HG02588 (cell line): ENCODE data around the gene NCEH1.
"Not testable (repeated sequence)": the region's sequence is repeated elsewhere in the genome, so short reads cannot be mapped to it uniquely, and the experiment has no call there.

Experiments
- ATAC-seq: cut with Tn5 transposase; IDR thresholded peaks from one replicate; pipeline ENCODE4 v1.9.1; 2021; ENCODE audit warnings: mild to moderate bottlenecking, moderate library complexity; ENCODE audit not compliant: unreplicated experiment

The NCEH1 gene

DNA sequence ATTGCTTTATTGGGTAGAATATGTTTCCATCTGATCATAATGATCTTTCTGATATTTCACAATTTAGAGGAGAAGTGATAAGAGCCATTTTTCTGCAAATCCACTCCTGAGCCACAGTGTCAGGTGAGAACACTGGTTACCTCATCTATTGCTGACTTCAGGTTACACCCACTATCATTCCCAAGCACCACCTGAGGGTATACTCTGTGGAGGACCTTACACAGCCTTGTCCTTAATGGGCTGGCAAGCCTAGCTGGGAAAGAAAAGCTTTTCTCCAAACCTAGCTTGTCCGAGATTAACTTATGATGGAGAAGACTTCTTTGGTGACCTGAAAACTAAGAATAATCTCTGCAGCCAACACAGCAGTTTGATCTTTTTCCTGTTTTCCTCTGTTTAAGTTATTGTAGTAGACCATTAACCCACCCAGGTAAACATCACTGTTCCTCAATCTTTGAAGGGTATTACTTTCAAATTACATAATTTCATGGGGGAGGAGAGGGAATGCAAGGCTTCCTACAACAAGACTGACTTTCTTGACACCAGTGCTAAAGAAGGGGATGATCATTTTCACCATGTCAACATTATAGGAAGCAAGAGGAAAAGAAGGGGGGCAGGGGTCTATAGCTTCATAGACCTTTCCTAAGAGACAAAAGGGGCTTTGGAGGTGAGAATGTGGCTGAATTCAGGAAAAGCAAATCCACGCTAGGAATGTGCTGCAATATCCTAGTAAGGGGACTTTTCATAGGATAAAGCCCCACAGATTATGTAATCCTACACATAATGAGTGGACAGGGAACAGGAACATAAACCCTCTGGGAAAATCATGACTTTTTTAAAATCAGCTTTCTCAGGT lies 1.7 kb downstream of the NCEH1 start:
- ATAC-seq: no peak

DNA sequence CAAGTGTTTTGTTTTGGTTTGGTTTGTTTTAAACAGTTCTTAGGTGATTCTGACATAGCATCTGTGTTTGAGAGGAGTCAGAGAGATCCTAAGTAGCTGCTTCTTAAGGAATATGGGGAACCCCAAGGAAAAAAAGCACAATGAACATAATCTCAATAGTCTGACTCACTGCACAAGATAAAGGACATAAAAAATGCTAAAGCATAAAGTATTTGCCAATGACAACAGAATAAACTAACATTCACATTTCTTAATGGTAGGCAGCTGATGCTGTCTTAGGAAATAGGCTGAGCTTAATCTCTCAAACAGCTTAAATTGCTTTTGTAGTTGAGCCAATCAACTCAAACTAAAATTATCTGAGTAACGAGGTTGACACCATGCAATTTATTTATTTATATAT lies 2.9 kb downstream of the NCEH1 start:
- ATAC-seq: no peak

DNA sequence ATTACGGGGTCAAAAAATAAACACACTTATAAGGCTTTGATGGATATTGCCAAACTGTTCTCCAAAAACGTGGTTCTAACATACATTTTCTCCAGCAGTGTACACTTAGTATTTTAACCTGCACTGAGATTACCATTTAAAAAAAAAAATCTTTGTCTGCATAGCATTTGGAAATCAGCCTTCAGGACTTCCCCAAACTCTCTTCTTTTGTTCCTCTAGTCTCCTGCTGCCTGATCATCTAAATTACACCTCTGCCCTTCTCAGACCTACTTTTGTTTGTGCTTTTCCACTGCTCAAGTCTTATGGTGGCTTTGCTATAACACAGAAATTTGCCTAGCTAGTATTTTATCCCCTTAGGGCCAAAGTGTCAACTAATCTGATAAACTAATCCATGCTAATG lies 3.8 kb downstream of the NCEH1 start:
- ATAC-seq: no peak

DNA sequence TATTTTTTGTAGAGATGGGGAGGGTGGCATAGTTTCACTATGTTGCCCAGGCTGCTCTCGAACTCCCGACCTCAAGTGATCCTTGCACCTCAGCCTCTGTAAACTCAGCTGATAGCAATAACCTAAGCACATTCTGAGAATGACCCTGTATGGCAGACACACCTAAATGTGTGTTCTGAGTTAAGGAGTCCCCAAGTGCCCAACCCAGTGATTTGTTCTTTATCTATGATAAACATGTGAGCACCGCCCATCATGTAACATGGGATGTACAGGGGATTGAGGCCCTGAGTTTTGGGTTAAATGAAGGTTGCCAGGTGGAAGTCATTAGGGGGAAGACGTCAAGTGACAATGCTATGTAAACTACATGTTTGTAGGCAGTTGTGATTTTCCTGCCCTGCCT lies 5.7 kb downstream of the NCEH1 start:
- no peak for ATAC-seq

DNA sequence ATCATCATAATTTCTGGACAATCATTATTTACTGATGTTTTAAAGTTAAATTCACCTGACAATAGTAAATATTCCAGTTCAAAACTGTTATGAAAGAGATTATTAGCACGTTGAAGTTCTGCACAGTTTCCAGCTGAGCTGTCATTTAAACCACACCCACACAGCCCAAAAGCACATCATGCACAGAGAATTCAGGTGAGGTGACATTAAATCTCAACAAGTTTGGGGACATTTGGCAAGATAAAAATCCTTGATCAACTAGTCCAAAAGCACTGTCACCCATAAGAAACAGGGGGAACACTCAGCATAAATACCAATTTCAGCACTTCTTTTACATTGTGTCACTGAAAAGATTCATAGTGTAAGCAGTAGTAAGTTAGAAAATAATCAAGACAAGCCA lies 6.9 kb downstream of the NCEH1 start:
- no peak for ATAC-seq

DNA sequence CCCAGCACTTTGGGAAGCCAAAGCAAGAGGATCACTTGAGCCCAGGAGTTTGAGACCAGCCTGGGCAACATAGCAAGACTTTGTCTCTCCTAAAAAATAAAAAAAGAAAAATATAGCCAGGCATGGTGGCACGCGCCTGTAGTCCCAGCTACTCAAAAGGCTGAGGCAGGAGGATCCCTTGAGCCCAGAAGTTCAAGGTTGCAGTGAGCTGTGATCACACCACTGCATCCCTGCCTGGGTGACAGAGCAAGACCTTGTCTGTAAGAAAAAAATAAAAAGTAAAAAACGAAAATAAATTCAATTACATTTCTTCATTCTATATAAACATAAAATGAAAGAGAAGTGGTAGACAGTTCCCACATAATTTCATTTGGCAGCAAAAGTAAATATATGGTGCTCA lies 8.1 kb downstream of the NCEH1 start:
- not testable (repeated sequence) for ATAC-seq

DNA sequence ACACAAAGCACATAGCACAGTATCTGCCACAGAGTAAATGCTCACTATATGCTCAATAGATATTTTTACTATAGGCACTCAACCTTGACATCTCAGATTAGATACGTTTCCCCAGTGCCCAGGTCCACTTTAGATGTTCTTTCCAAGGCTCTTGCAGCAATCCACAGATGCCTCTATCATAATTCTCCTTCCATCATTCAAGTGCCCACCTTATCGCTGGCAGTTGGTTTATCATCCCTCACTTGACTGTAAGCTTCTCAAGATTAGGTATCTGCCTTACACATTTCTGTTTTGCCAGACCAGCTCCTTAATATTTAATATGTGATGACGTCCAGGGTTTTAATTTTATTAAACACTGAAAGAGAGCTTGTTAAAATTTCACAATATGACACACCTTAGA lies 8.6 kb downstream of the NCEH1 start:
- ATAC-seq: no peak

DNA sequence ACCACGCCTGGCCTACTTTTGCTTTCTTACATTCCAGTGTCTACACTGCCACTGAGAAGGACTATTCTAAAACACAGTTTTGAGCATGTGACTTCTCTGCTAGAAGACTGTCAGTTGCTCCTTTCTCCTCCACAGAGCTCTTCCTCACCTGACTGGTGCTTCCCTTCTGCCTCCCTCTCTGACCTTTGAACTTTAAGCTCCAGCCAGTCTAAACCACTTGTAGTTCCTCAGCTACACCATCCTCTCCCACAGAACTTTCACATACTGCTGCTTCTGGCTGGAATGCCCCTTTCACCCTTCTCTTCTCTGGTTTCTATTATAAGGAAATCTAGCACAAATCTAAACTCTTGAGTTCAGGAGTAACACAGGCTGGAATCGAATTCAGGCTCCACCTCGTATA lies 9.1 kb downstream of the NCEH1 start:
- ATAC-seq: no peak

DNA sequence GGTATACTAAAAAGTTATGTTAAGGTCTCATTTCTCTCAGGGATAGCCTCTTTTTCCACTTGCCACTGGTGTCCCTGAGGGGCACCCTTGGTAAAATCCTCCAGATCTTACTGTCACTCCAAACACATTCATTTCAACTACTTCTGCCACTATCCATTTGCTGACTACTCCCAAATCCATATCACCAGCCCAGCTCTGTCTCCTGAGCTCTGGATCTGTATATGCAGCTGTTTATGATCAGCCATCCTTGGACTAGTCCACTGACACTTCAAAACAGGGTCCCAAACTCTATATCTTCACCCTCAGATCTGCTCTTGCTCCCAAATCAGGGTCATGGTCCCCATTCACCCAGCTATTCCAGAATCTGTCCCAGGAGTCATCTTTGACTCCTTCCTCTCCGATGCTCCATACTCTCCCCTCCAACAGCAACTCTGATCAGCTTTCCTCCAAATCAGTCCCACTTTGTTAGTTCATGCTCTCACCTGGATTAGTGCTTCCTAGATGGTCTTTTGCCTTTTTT lies 9.9 kb downstream of the NCEH1 start:
- no peak for ATAC-seq

DNA sequence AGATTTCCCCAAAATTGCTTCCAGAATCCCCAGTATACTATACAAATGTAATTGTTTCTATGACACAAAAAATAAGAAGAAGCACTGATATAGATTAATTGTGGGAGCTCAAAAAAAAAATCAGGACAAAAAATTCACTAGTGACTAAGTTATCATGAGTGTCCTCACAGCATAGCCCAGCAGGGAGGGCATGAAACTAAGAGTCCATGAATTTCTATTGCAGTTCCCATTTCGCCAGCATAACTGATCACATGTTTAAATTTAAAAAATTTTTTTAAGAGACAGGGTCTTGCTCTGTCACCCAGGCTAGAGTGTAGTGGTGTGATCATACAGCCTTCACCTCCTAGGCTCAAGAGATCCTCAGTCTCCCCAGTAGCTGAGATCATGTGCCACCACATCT lies 10.6 kb downstream of the NCEH1 start:
- ATAC-seq: no peak

DNA sequence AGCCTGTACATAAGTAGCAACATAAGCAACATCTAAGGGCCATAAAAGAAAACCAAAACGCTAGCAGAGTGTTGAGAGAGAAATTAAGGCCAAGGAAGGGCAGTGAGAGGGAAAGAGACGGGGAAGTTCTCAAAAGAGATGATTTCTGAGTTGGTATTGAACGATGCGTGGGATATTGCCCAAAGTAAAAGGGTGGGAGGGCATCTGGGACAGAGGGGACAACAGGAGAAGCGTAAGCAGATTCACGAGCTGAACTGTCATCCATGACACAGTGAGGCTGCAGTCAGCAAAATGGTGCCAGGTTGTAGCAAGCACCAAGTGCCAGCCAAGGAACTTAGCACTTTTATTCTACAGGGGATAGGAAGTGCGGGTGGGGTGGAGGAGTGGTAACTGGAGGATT lies 11.8 kb downstream of the NCEH1 start:
- no peak for ATAC-seq

DNA sequence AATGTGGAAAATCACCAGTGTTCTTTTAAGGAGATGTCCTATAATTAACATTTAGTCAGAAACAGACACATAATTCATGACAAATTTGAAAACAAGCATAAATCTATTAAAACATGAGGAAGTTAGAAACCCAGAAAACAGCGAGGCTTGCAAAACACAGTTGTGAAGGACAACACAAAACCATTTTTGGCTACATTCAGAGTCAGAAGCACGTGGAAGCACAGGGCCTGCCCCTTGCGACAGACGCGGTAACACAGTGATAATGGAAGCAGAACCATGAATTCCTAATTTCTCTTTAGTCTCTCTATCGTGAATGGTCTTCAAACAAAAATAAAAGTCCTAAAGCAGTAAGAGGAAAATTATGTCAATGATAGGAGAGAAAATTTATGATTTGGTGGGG lies 12.2 kb downstream of the NCEH1 start:
- ATAC-seq: no peak

DNA sequence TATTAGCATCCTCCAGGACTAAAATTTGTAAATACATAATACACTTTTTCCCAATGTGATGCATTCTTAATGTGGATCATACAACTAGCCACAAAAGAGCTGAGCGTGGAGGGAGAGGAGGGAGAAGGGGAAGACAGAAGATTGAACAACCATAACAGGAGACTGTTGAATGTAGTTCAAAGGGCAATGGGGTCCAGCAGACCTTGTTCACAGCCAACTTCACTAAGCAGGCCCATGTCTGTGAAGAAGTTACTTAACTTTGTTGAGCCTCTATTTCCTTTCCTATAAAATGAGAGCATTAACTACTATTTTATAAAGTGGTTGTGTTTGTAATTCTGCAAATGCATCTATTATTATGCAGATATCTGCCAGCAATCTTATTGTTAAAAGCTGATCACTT lies 13.3 kb downstream of the NCEH1 start:
- ATAC-seq: no peak

DNA sequence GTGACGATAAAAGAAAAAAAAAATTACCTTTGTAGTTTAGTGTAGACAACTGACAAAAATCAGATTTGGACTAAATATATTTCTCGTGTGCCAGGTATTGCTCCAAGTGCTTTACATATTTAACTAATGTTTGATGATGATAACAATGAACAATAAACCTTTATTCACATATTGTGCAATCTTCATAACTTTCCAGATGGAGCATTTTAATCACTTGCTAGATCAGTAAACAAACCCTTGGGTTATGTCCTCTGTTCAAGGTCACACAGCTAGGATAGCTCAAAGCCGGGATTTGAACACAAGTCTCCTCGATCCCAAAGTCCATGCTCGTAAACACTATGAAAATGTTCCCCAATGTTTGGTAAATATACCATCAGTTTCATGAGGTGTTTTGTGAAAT lies 14.5 kb downstream of the NCEH1 start:
- no peak for ATAC-seq

DNA sequence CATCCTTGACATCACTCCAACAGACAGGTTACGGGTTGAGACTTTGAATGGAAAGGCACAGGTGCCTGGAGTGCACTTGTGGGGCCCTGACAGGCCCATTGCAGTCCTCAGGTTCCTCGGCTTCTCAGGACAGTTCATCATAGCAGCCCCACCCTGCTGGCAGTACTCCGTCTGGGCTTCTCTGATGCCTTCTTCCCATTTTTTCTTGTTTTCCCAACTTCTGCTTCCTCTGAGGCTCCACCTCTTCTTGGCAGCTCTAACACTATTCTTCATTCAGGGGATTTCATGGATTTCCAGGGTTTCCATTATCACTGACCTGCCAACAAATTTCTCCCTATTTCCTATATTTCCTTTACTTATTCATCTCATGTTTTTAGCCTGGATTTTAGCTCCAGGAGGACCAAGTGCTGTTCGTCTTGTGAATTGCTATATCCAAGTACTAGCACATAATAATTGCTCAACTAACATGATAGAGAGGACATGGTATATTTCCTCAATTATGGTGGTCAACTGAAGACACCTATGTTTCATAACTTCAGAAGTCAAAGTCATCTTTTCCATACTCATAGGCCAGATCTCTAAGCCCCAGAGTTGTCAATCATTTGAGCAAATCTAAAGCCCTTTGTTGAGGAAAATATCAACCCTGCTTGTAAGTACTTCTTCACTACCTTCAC lies 16.2 kb downstream of the NCEH1 start:
- no peak for ATAC-seq

DNA sequence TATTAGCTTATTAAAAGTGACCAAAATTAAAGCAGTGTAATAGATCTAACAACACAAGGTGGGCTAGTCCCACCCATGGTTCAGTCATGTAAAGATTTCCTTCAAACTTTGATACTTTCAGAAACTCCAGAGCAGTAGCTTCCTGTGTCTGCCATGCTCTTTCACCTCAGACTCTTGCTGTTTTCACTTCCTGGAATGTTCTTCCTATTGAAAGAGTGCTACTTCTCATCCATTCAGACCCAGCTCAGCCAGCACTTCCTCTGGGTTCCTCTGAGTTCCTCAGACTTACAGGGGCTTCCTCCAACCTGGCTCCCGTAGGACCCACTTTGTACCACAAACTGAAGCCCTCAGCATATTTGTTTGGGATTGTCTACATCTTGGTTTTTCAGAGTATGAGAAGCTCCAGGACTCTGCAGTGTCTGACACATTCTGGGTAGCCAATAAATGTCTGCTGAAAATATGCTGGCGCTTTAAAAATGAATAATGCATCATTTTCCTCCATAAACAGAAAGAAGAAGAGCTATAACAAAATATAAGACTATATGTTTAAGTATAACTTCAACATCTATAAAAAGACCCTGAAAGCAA lies 18.0 kb downstream of the NCEH1 start:
- ATAC-seq: peak; percentile 65

DNA sequence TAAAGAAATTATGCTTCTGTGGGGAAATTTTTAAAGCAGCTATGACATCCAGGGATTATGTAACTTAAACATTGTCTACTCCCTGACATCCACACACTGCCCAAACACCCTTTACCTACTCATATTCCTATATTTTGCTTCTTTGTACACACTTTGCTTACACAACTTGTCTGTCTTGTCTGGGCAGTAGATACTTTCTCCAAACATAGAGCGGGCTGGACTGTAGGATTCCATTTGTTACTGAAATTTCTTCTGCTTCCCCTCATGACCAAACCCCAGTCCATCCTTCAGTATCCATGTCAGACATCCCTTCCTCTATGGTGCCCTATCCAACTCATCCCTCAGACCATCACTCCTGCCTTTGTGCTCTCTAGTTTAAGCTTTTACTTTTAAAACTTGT lies 19.9 kb downstream of the NCEH1 start:
- no peak for ATAC-seq

DNA sequence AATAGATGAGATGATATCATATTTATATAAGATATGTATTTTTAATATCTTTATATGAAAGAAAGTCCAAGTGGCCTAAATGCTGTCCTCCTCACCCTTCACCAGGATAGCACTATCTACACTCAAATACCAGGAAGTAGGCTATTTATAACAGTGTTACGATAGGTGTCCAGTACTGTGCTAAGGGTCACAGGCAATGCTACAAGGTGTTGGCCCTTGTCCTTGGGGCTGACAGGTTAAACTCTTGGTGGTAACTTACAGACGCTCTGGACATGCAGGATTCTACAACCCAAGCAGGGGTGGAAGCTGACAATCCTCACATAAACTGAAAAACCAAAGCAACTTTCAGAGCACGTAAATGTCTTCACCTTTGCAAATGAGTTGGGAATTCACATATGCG lies 22.3 kb downstream of the NCEH1 start:
- no peak for ATAC-seq

DNA sequence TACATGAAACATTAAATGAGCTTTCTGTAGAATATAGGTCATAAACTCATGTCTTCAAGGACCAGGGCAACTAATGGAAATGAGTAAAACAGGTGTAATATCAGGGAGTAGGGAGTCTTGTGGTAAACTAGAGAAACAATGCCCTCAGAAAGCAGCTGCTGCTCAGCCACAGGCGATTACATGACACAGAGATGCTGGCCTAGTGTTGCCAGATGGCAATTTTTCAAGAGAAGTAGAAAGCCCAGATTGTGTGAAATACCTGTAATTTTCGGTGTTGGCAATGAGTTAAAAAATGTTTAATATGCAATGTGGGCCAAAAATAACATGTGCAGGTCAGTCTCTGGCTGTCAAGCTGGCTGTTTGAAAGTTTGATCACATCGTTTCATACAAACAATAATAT lies 23.4 kb downstream of the NCEH1 start:
- no peak for ATAC-seq

DNA sequence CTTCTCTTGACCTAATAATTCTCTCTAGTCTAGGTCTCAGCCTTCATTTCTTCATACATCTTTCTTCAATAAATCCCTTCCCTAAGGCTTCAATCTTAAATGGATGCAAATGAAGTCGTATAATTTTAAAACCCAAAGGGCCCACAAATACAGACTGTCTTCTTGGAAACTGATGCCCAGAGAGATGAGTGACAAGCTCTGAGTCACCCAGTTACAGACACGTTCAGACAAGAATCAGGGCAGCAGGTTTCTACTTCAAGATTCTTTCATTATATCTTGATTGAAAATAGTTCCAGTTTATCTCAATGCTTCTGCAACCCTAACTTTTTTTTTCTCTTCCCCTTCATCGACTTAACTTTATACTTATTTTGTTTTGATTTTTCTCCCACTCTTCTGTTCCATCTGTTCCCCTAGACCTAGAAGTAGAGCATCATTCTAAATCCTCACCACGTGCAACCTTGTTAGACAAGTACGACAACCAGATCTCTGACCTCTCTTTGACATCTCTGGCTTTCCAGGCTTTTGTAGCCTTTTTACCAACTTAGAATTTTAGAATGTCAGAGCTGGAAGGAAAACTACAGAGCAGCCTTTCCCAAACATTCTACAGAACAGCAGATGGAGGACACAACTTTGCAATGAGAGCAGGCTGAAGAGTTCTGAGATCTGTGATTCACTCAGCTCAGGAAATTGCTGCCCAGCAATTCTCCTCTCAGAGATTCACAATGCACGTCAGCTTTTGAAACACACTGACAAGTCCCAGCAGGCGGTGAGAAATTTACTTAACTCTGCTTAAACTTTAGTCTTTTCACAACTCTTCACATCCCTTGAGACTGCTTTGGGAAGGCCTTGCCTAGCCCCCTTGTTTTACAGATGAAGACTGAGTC lies 25.3 kb downstream of the NCEH1 start:
- ATAC-seq: no peak

DNA sequence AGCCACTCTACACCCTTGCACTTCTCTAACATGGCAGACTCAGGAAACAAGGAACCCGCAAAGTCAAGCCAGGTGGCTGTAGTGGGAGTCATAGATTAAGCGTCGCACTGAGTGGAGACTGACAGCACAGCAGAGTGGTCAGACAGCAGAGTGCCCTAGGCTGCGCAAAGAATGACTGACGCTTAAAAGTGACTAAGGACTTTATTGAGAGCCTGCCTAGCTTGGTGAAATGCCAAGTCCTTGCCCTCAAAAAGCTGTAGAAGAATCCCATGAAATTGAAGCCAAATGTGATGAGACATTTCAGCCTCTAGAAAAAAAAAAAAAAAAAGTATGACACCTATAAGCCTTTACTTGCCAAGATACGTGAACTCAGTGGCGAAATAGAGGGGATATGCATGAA lies 30.2 kb downstream of the NCEH1 start:
- ATAC-seq: no peak
